Breast epithelium (tissue), 3 donors: Measurements from ENCODE around the gene RARG.

ENCODE experiments used
- CTCF ChIP-seq, 3 donors: fragments of 450-650 bp; IDR thresholded peaks; one replicate each; pipeline ENCODE4 v1.5.1; 2016 to 2017; ENCODE audit warnings: antibody characterized with exemption in 3 of 3, mild to moderate bottlenecking in 3 of 3, moderate library complexity in 3 of 3
- POLR2A ChIP-seq: fragments of 450-650 bp; IDR thresholded peaks from one replicate; pipeline ENCODE4 v1.6.1; 2016; ENCODE audit warnings: antibody characterized with exemption, mild to moderate bottlenecking, moderate library complexity

- no peak for TF ChIP-seq CTCF (IDR thresholded peaks at IDR 0.05)
- TF ChIP-seq POLR2A: no peak
Measured at GRCh38 chr12:53169644-53170043, 62.4 kb downstream of the RARG start.
